ENCODE measurements around the gene PPM1K. TPM values are rescaled to one million over a fixed set of nuclear protein-coding genes. Genes with fewer than 3 reads are reported as not detected.

Gene PPM1K
- total RNA-seq, 1 experiment from 2014 or later, result 10.4 TPM

- Mint-ChIP-seq H3K27me3 (ENCODE audit: low read depth) (no peaks in the 10 kb centered on the region), H3K4me1 (peaks cover 0 to 9% of the 10 kb centered on the region in 2 experiments; a peak in 3 of 4 replicates), H3K36me3 (ENCODE audit: insufficient read depth in 1 of 3, low read depth in 3 of 3) (peaks cover 3 to 7% (median 3%) of the 10 kb centered on the region in 3 experiments; a peak in 4 of 7 replicates), H3K9me3 (peaks cover 0 to 9% of the 10 kb centered on the region in 2 experiments; a peak in 3 of 5 replicates), H3K4me3 (no peak overlapping the region), H3K27ac (no peak overlapping the region)
- Histone ChIP-seq H4K20me1 (ENCODE audit: control insufficient read depth, insufficient read depth, insufficient read length) (no peaks in the 10 kb centered on the region), H3K4me2 (ENCODE audit: insufficient read depth, insufficient read length, low read length) (no peak overlapping the region), H3T11ph (ENCODE audit: low read length) (no peak overlapping the region), H3K79me1 (ENCODE audit: insufficient read depth, low read depth, low read length, poor library complexity, severe bottlenecking) (no peaks in the 10 kb centered on the region), H4K8ac (replicated peaks; ENCODE audit: insufficient read length, low read depth, low read length) (no peak overlapping the region), H2BK120ac (ENCODE audit: low read depth, low read length, poor library complexity, severe bottlenecking) (no peak overlapping the region), H2BK20ac (ENCODE audit: low read depth, low read length, poor library complexity, severe bottlenecking) (no peak overlapping the region), H3K14ac (ENCODE audit: insufficient read depth, low read length) (no peak overlapping the region), H4K5ac (ENCODE audit: insufficient read length, low read depth, low read length) (no peak overlapping the region), H4K91ac (ENCODE audit: insufficient read length, low read depth, low read length) (no peak overlapping the region), H2BK15ac (ENCODE audit: low read depth, low read length) (no peak overlapping the region), H2AFZ (ENCODE audit: low read length) (no peak overlapping the region), H3K79me2 (ENCODE audit: insufficient read depth, low read length) (no peaks in the 10 kb centered on the region), H3K18ac (ENCODE audit: insufficient read length, low read depth, low read length) (no peak overlapping the region), H3K9ac (ENCODE audit: extremely low read depth, insufficient read length, low read length) (no peak overlapping the region), H3K27ac (ENCODE audit: insufficient read length, low read depth, low read length) (no peak overlapping the region), H2BK5ac (ENCODE audit: insufficient read length, low read length) (no peak overlapping the region), H3K23me2 (ENCODE audit: insufficient read length, low read depth, low read length, poor library complexity, severe bottlenecking) (no peaks in the 10 kb centered on the region), H3K56ac (ENCODE audit: insufficient read length, low read depth, low read length) (no peak overlapping the region), H3K4ac (ENCODE audit: low read depth, low read length) (no peak overlapping the region), H2BK12ac (ENCODE audit: insufficient read length, low read depth, low read length) (no peak overlapping the region), H3K9me3 (ENCODE audit: control insufficient read depth, low read depth, low read length) (no peaks in the 10 kb centered on the region), H3K4me1 (ENCODE audit: insufficient read depth, low read length) (no peaks in the 10 kb centered on the region; the same call in 1 of the 2 replicates), H2AK5ac (ENCODE audit: insufficient read length, low read length) (no peak overlapping the region), H3K23ac (ENCODE audit: insufficient read length, low read depth, low read length) (no peak overlapping the region), H3K27me3 (ENCODE audit: insufficient read depth, low read length) (no peaks in the 10 kb centered on the region)
- WGBS (ENCODE audit: extremely low coverage, insufficient read length, low lambda C conversion rate), result no CpG with 5 or more reads among the region's 1 CpG
- DNase-seq, result no peak
- TF ChIP-seq CTCF (conservative IDR thresholded peaks at IDR 0.05), result no peak
These were observed 53.9 kb downstream of the PPM1K start for GRCh38 chr4:88230461-88230891.

Data from H9 (cell line).